ENCODE data around the gene PRAMEF12.
"Not testable (repeated sequence)": the region's sequence is repeated elsewhere in the genome, so short reads cannot be mapped to it uniquely, and the experiment has no call there.

PRAMEF12 gene

GRCh38 chr1:12770620-12771019 lies 2.9 kb upstream of the PRAMEF12 start:
- no peak for DNase-seq (ENCODE audit: low spot score)

DNA sequence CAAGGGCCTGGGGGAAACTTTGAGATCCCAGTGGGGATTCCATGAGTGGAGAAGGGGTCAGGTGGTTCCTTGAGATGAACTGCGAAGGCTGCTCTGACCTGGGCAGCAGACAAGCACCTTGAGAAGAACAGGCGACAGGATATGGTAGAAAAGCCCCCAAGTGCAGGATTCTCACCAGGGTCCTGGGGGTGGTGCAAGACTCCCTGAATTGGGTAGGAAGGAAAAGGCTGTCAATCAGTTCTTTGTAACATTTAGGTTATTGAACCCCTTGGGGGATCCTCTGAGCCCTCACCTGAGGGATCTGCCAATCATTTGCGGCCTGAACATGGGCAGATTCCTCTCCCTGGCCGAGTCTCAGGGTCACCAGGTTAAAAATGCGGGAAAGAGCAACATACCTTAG lies 2.4 kb upstream of the PRAMEF12 start:
- DNase-seq (ENCODE audit: low spot score) = no peak

- no peak for DNase-seq (ENCODE audit: low spot score)
Observed at GRCh38 chr1:12772520-12772919, 1.0 kb upstream of the PRAMEF12 start.

- DNase-seq (ENCODE audit: low spot score) = no peak
Observed at GRCh38 chr1:12774801-12775345, 1.3 kb downstream of the PRAMEF12 start.

DNA sequence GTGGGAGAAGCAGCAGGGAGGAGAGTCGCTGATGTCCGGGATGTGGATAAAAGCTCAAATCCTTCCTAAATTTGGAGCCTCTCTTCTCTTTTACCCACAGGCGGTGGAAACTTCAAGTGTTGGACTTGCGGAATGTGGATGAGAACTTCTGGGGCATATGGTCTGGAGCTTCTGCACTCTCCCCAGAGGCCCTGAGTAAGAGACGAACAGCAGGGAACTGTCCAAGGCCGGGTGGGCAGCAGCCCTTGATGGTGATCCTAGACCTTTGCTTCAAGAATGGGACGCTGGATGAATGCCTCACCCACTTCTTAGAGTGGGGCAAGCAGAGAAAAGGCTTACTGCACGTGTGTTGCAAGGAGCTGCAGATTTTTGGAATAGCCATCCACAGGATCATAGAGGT lies 1.9 kb downstream of the PRAMEF12 start:
- DNase-seq (ENCODE audit: low spot score) = no peak

DNA sequence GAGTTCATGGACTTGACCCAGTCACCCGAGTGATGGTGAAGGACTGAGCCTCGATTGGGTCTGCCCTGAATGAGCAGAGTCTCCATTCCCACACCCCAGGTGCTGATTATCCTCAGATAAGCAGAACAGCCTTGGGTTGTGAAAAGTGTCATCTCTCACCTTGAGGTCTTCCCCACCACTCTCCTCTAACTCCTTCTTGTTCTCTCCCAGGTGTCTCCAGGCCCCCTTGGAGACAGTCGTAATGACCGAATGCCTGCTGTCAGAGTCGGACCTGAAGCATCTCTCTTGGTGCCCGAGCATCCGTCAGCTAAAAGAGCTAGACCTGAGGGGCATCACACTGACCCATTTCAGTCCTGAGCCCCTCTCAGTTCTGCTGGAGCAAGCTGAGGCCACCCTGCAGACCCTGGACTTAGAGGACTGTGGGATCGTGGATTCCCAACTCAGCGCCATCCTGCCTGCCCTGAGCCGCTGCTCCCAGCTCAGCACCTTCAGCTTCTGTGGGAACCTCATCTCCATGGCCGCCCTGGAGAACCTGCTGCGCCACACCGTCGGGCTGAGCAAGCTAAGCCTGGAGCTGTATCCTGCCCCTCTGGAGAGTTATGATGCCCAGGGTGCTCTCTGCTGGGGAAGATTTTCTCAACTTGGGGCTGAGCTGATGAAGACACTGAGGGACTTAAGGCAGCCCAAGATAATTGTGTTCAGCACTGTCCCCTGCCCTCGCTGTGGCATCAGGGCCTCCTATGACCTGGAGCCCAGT lies 3.4 kb downstream of the PRAMEF12 start:
- DNase-seq (ENCODE audit: low spot score) = no peak

GRCh38 chr1:12778061-12778460 lies 4.5 kb downstream of the PRAMEF12 start:
- DNase-seq (ENCODE audit: low spot score) = no peak

GRCh38 chr1:12778907-12779306 lies 5.4 kb downstream of the PRAMEF12 start:
- DNase-seq (ENCODE audit: low spot score) = no peak

DNA sequence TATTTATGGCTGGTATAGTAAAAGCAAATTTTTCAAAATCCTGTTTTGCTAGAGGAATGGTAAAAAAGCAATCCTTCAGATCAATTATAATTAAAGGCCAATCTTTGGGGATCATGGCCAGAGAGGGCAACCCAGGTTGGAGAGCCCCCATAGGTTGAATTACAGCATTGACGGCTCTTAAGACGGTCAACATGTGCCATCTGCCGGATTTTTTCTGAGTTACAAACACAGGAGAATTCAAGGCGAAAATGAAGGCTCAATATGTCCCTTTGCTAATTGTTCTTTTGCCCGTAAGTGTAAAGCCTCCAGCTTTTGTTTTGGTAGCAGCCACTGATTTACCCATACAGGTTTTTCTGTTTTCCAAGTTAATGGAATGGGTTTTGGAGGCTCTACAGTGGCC lies 8.0 kb downstream of the PRAMEF12 start:
- DNase-seq (ENCODE audit: low spot score) = not testable (repeated sequence)

- not testable (repeated sequence) for DNase-seq (ENCODE audit: low spot score)
Observed at GRCh38 chr1:12783783-12784182, 10.2 kb downstream of the PRAMEF12 start.

DNA sequence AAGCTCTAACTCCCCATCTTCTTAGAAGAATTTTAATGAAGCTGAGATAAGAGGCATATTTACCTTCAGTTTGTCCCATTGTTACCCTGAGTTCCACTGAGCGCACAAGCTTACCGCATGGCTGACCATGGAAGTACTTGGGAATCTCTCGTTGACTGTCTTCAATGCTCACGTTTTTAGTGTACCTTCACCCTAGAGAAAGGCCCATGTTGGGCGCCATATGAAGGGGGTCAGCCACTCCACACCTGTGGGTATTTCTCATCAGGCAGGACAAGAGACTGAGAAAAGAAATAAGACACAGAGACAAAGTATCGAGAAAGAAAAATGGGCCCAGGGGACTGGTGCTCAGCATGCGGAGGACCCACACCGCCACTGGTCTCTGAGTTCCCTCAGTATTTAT lies 11.2 kb downstream of the PRAMEF12 start:
- not testable (repeated sequence) for DNase-seq (ENCODE audit: low spot score)

- not testable (repeated sequence) for DNase-seq (ENCODE audit: low spot score)
Observed at GRCh38 chr1:12791097-12791496, 17.6 kb downstream of the PRAMEF12 start, which contains the start of gene PRAMEF1. Gene PRAMEF1 (plus strand): TSS chr1:12791397. CDS start chr1:12793228, 1,831 bp downstream.

- DNase-seq (ENCODE audit: low spot score) = no peak
Observed at GRCh38 chr1:12798911-12799310, 25.4 kb downstream of the PRAMEF12 start.

DNA sequence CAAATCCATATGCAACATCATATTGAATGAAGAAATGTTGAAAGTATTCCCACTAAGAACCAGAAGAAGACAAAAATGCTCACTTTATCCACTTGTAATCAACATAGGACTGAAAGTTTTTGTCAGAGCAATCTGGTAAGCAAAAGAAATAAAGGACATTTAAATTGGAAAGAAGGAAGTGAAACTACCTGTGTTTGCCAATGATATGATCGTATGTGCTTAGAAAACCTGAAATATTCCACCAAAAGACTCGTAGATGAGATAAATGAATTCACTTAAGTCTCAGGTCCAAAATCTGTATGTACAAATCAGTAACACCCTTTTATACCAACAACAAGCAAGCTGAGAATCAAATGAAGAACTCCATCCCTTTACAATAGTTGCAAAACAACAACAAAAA lies 26.2 kb downstream of the PRAMEF12 start:
- no peak for DNase-seq (ENCODE audit: low spot score)

DNA sequence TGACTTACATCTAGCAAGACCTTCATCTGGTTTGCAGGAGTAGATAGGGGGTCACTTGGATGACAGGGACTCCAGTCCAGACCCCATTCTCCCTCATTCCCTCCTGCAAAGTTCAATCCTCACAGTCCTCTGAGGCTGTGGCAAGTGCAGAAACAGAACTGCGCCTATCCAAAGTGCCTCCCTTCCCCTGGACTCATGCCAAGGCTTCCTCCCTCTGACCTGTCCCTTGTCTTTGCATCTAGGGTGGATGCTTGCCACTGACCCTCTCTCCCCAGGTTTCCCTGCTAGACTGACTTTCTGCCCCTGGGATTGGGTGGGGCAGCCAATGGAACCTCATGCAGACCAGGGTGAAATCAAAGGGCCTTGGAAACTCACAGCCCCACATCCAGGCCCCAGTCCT lies 36.4 kb downstream of the PRAMEF12 start:
- DNase-seq (ENCODE audit: low spot score) = no peak

- no peak for DNase-seq (ENCODE audit: low spot score)
Observed at GRCh38 chr1:12810691-12811408, 37.3 kb downstream of the PRAMEF12 start.

DNA sequence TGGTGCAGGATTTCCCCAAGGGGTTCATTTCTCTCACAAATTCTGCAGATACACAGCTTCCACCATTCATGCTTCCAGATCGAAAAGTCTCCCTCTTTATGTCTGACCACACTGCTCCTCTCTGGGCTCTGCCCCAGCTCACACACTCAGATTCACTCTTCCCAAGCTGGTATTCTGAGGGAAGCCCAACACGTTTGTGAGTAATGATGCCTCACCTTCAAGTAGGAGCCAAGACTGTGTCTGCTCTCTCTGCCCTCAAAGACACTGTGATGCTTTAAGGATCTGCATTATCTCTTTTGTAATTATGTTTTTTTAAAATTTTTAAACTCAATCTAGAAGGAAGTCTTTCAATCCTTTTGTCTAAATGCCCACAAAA lies 37.9 kb downstream of the PRAMEF12 start:
- DNase-seq (ENCODE audit: low spot score) = no peak

DNA sequence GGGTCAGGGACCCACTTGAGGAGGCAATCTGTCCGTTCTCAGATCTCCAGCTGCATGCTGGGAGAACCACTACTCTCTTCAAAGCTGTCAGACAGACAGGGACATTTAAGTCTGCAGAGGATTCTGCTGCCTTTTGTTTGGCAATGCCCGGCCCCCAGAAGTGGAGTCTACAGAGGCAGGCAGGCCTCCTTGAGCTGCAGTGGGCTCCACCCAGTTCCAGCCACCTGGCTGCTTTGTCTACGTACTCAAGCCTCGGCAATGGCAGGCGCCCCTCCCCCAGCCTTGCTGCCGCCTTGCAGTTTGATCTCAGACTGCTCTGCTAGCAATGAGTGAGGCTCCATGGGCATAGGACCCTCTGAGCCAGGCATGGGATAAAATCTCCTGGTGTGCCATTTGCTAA lies 45.5 kb downstream of the PRAMEF12 start:
- DNase-seq (ENCODE audit: low spot score) = not testable (repeated sequence)
